Measurements from ENCODE around the gene ADGRG6. TPM values are rescaled to one million over a fixed set of nuclear protein-coding genes. Genes with fewer than 3 reads are reported as not detected.

ADGRG6 gene
- total RNA-seq, 1 experiment from 2014 or later = 259 TPM

- no TSS peak for BruUV-seq (replicated peaks)
- TF ChIP-seq CTCF (IDR thresholded peaks at IDR 0.05) (0 out of 2 replicates have a peak, but pooled peaks have one; percentile 17), SIN3A (IDR thresholded peaks at IDR 0.05; ENCODE audit: borderline replicate concordance, insufficient read depth, low read depth, low read length) (no peak)
- in situ Hi-C loops (cut with HindIII; ENCODE audit: low pct_unique_long_range_greater_than_20kb, low sequenced_read_pairs) (no loop called here), intact Hi-C loops (cut with micrococcal nuclease; ENCODE audit: unreplicated experiment) (no loop called here)
- peaks cover 94% of the 10 kb centered on the region for H3K4me1 ChIP-seq (ENCODE audit: control insufficient read depth, insufficient read depth, low read length)
- no peaks in the 10 kb centered on the region for H3K27me3 ChIP-seq (ENCODE audit: control insufficient read depth, insufficient read depth, low read length)
- DNase-seq (ENCODE audit: low read depth, low spot score) (no peak), ATAC-seq (peak; percentile 5; the same call in 1 of the 2 replicates)
- ChIA-PET POLR2A (interaction anchor here (0.6 kb wide), 1 partner anchor 24 kb away, joined by 3 read pairs; no protein-coding TSS in a partner anchor), CTCF (no interaction called here)
- H3K36me3 ChIP-seq (ENCODE audit: control insufficient read depth, insufficient read depth, low read length) = peaks cover 18% of the 10 kb centered on the region; the same call in 1 of the 2 replicates
- H3K4me3 ChIP-seq (ENCODE audit: low read depth in 2 of 2, low read length in 2 of 2) = no peak overlapping the region
- H3K9me3 ChIP-seq (ENCODE audit: control insufficient read depth, insufficient read depth, low read depth, low read length) = no peaks in the 10 kb centered on the region
- peak overlapping the region; percentile 100 for H3K27ac ChIP-seq (ENCODE audit: low read length)
Measured at GRCh38 chr6:142372348-142372747, 70.5 kb downstream of the ADGRG6 start.

GRCh38 chr6:142373268-142374090 lies 71.7 kb downstream of the ADGRG6 start:
- intact Hi-C loops (cut with micrococcal nuclease; ENCODE audit: unreplicated experiment) = no loop called here

More at GRCh38 chr6:142373268-142374090, 71.7 kb downstream of the ADGRG6 start:
- Histone ChIP-seq H3K9me3 (ENCODE audit: control insufficient read depth, insufficient read depth, low read depth, low read length) (no peaks in the 10 kb centered on the region), H3K36me3 (ENCODE audit: control insufficient read depth, insufficient read depth, low read length) (peaks cover 17% of the 10 kb centered on the region; the same call in 1 of the 2 replicates), H3K27ac (ENCODE audit: low read length) (peak overlapping the region; percentile 100), H3K27me3 (ENCODE audit: control insufficient read depth, insufficient read depth, low read length) (no peaks in the 10 kb centered on the region), H3K4me1 (ENCODE audit: control insufficient read depth, insufficient read depth, low read length) (peaks cover 94% of the 10 kb centered on the region), H3K4me3 (ENCODE audit: low read depth in 2 of 2, low read length in 2 of 2) (no peak overlapping the region)
- BruUV-seq (replicated peaks) = no TSS peak
- ChIA-PET POLR2A (interaction anchor here (0.6 to 0.7 kb wide), 2 partner anchors 17 to 50 kb away, joined by 3 to 9 read pairs; no protein-coding TSS in a partner anchor), CTCF (no interaction called here)
- ATAC-seq = peak; percentile 11
- DNase-seq (ENCODE audit: low read depth, low spot score) = no peak
- in situ Hi-C loops (cut with HindIII; ENCODE audit: low pct_unique_long_range_greater_than_20kb, low sequenced_read_pairs) = no loop called here
- TF ChIP-seq, protein P1, sequence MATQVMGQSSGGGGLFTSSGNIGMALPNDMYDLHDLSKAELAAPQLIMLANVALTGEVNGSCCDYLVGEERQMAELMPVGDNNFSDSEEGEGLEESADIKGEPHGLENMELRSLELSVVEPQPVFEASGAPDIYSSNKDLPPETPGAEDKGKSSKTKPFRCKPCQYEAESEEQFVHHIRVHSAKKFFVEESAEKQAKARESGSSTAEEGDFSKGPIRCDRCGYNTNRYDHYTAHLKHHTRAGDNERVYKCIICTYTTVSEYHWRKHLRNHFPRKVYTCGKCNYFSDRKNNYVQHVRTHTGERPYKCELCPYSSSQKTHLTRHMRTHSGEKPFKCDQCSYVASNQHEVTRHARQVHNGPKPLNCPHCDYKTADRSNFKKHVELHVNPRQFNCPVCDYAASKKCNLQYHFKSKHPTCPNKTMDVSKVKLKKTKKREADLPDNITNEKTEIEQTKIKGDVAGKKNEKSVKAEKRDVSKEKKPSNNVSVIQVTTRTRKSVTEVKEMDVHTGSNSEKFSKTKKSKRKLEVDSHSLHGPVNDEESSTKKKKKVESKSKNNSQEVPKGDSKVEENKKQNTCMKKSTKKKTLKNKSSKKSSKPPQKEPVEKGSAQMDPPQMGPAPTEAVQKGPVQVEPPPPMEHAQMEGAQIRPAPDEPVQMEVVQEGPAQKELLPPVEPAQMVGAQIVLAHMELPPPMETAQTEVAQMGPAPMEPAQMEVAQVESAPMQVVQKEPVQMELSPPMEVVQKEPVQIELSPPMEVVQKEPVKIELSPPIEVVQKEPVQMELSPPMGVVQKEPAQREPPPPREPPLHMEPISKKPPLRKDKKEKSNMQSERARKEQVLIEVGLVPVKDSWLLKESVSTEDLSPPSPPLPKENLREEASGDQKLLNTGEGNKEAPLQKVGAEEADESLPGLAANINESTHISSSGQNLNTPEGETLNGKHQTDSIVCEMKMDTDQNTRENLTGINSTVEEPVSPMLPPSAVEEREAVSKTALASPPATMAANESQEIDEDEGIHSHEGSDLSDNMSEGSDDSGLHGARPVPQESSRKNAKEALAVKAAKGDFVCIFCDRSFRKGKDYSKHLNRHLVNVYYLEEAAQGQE (IDR thresholded peaks at IDR 0.05; ENCODE audit: insufficient read depth in 1 of 2, low read depth in 2 of 2, low read length in 1 of 2) = no peak
- TF ChIP-seq POLR2AphosphoS5 (IDR thresholded peaks at IDR 0.05; ENCODE audit: low read depth, low read length) (peak; percentile 57; the same call in 1 of the 2 replicates), SIN3A (IDR thresholded peaks at IDR 0.05; ENCODE audit: borderline replicate concordance, insufficient read depth, low read depth, low read length) (no peak), CTCF (IDR thresholded peaks at IDR 0.05) (no peak)
